HG03457 (cell line): ENCODE data around the gene AURKB.
A peak's percentile ranks its signal among the peaks of the same experiment; 100 is the strongest.
"Not testable (repeated sequence)": the region's sequence is repeated elsewhere in the genome, so short reads cannot be mapped to it uniquely, and the experiment has no call there.

Experiments
- ATAC-seq: cut with Tn5 transposase; IDR thresholded peaks from one replicate; pipeline ENCODE4 v1.9.1; 2021; ENCODE audit warnings: moderate number of reproducible peaks; ENCODE audit not compliant: unreplicated experiment

AURKB gene

DNA sequence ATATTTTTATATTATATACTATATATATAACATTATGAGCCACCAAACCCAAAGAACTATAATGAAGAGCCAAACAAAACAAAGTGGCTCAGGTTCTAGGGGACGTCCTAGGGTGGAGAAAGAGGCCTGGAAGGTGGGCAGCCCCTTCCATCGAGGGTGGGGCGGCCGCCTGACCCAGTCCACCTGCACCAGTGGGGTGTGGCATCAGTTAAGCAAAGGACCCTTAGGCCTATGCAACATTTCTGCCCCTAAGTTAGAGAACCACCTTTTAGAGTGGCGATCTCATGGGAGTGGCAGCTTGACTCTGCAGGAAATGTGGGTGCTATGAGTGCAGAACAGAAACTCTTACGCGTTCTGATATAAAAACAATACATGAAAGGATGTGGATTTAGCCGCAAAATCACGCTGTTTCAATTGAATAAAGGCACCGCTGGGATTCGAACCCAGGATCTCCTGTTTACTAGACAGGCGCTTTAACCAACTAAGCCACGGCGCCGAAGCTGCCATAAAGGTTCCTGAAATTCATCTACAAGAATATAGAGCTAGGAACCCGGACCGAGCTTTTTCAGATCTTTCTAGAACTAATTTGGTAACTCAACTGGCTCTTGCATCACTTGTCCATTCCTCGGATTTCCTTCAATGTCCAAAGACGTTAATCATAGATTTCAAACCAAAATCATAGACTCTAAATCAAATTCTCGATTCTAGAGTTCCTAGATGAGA is 15.6 kb upstream of the AURKB start:
- no peak for ATAC-seq

GRCh38 chr17:8224891-8225812 is 14.8 kb upstream of the AURKB start:
- no peak for ATAC-seq

DNA sequence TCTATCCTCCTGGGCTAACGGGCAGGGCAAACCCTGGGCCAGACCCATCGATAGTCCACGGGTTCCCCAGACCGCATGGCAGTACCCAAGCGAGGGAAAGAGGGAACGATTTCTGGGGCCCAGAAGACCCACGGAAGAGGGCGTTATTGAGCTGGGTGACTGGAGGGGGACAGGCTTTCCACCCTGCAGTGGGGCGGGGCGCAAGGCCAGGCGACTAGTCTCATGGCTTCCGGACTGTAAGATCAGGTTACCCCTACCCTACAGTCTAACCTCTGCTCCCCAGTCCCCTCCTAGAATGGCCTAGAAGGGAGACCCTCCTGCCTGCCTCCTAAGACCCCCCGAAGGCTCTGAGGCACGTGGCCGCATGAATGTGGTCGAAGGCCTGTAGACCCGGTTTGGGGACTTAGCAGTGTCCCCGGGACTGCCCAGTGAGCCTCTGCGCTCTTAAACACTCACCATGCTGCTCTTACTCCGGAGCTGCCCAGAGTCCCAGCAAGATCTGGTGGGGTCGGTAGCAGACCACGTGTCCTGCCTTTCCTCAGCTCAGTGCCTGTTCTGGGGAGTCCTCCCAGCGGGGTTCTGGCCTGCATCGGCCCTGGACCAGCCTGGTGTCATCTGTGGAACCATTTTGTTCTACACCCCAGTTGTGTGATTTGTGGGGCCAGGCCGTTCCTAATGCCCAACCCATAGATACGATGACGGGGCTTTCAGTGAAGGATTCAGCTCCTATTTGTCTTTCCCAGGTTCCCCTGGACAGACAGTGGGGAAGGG is 13.2 kb upstream of the AURKB start:
- ATAC-seq: peak; percentile 1

DNA sequence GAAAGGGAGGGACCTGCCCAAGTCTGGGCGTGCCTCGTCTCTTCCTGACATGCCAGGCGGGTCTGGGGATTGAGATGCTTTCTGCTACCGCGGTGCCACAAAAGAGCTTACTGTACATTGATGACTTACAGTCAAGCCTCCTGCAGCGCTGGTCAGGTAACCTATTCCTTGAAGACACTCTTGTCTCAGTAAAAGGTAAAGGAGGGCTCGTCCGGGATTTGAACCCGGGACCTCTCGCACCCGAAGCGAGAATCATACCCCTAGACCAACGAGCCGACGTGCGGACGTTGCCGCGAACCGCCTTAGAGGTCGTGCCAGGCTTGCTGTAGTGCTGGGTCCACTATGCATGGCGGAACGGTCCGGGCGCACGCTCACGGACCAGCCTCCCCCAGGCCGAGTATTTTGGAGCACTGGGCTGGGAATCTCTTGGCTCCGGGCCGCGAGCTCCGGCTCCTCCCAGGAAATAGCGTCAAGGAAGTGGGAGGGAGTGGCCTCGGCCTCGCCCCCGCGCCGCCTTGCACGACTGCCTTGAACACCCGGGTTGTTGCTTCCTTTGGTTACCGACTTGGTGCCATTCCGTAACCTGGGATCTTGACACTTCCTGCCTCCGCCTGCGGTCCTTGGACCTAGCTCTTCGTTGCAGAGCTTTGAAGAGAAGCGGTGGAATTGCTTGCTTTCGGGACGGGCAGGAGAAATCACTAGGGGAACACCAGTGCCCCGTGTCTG is 12.4 kb upstream of the AURKB start:
- ATAC-seq: peak; percentile 19

GRCh38 chr17:8222380-8222629 is 11.9 kb upstream of the AURKB start:
- peak; percentile 15 for ATAC-seq

- peak; percentile 34 for ATAC-seq
Observed at GRCh38 chr17:8221663-8222379, 11.4 kb upstream of the AURKB start.

GRCh38 chr17:8220783-8221662 is 10.6 kb upstream of the AURKB start:
- no peak for ATAC-seq

DNA sequence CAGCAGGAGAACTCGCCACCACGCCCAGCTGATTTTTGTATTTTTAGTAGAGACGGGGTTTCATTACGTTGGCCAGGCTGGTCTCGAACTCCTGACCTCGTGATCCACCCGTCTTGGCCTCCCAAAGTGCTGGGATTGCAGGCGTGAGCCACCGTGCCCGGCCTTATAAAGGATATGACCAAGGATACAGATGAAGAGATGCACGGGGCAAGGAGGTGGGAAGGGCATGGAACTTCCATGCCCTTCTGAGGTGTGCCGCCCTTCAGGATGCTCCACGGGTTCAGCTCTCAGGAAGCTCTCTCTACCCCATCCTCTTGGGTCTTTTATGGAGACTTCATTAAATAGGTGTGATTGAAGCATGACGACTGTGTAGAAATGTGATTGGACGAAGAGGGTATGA is 3.6 kb upstream of the AURKB start:
- ATAC-seq: not testable (repeated sequence)

DNA sequence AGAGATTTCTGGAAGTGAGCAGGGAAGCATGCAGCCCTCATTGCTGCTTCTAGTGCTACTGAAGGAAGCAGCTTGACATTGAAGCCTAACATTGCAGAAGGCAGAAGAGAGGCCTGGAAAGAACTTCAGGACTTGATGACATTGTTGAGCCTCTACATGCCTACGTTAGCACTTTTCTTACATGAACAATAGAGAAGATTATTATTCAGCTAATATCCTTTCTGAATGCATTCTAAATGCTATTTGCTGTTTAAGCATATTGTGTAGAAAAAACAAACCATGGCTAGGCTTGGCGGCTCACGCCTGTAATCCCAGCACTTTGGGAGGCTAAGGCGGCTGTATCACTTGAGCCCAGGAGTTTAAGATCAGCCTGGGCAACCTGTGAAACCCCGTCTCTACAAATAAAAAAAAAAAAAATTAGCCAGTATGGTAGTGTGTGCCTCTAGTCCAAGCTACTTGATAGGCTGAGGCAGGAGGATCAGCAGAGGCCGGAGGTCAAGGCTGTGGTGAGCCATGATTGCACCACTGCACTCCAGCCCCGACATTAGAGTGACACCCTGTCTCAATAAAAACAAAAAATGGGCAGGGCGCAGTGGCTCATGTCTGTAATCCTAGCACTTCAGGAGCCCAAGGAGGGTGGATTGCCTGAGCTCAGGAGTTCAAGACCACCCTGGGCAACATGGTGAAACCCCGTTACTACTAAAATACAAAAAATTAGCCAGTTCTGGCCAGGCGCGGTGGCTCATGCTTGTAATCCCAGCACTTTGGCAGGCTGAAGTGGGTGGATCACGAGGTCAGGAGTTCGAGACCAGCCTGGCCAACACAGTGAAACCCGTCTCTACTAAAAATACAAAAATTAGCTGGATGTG is 2.2 kb upstream of the AURKB start:
- ATAC-seq: no peak

DNA sequence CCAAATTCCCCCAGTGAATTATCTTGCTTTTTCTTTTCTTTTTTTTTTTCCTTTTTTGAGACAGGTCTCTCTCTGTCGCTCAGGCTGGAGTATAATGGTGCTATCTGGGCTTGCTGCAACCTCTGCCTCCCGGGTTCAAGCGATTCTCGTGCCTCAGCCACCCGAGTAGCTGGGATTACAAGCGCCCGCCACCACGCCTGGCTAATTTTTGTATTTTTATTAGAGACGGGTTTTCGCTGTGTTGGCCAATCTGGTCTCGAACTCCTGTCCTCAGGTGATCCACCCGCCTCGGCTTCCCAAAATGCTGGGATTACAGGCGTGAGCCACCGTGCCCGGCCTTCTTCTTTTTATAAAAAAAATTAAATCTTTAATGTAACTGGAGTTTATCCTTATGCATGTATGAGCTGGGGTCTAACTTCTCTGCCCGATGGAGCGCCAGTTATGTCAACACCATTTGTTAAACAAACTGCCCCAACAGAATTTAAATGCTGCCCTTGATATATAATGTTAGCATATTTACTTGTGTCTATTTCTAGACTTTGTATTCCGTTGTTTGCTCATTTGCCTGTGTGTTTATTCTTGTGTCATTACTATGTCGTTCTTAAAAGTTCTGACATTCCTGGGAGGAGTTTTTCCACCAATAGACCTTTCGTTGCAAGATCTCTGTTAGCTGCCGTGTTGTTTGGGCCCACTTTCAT is 535 bp upstream of the AURKB start:
- no peak for ATAC-seq

- ATAC-seq: no peak
Observed at GRCh38 chr17:8206536-8206935, 3.8 kb downstream of the AURKB start.

GRCh38 chr17:8204761-8205555 is 5.4 kb downstream of the AURKB start:
- ATAC-seq: no peak

DNA sequence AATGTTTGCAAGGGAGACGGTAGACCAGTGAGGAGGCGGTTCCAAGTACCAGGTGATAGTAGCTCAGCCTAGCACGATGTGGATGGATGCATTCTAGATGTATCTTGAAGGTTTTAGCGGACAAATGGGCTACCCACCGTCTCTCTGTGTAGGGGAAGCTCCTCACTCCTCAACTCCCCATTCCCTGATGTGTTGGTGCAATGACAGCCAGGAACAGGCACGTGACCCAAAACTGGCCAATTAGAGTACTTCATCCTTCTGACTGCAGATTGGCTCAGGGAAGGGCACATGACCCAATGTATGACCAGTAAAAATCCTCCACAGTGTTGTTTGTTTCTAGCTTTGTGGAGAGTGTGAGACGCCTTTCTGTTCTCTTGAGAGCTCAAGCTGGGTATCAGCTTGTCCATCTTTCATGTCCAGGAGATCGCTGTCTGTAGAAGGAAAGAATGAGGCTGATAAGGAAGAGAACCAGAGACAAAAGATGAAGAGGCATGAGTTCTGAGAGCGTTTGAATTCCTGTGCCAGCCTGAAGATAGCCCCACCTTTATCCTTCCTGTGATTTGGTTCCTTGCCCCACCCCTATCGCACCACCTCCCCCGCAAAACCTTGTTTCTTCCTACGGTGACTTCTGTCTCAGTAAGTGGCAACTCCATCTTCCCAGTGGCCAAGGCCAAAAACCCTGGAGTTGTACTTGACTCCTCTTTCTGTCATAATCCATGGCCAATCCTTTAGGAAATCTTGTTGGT is 18.1 kb downstream of the AURKB start:
- ATAC-seq: no peak

GRCh38 chr17:8190506-8190905 is 19.9 kb downstream of the AURKB start:
- no peak for ATAC-seq

GRCh38 chr17:8189711-8190477 is 20.5 kb downstream of the AURKB start, which contains the start of gene BORCS6:
Gene BORCS6, minus strand, starts transcription at chr17:8190180. Its CDS starts 40 bp downstream, at chr17:8190140.
- peak; percentile 26 for ATAC-seq
